ENCODE data around the gene TCL1A.
"Not testable (repeated sequence)": the region's sequence is repeated elsewhere in the genome, so short reads cannot be mapped to it uniquely, and the experiment has no call there.

TCL1A gene, protein sequence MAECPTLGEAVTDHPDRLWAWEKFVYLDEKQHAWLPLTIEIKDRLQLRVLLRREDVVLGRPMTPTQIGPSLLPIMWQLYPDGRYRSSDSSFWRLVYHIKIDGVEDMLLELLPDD

DNA sequence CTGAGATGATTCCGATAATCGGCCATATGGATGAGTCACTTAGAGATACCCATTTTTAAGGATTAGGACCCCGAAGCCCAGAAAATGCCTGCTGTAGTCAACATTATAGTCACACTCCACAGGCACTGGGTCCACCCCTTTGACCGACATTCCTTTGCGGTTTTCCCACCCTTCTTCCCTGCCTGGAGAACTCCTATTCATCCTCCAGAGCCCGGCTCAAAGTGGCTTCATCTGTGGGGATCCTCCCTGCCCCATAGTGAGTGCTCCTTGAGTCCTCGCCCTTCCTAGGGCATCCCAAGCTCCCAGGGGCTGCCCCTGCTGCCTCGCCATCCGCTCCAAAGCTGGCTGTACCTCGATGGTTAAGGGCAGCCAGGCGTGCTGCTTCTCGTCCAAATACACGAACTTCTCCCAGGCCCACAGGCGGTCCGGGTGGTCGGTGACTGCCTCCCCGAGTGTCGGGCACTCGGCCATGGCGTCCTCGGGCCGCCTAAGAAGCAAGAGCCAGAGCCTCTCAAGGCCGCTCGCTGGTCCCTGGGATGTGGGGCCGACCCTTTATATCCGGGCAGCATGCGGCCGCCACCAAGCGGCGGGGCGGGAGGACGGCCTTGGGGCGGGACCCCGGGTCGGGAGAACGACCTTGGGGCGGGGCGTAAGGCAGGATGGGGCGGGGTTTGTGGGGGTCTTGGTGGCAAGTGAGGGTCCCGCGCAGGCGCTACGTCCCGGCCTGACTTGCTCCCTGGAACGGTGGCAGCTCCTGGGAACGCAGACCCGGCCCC lies at the start of gene TCL1A:
Gene TCL1A, minus strand, starts transcription at position 530 of the 776 bp plus-strand sequence. Its CDS starts 59 bp downstream, at position 471.
- DNase-seq (ENCODE audit: low read depth in 2 of 2), result no peak

DNA sequence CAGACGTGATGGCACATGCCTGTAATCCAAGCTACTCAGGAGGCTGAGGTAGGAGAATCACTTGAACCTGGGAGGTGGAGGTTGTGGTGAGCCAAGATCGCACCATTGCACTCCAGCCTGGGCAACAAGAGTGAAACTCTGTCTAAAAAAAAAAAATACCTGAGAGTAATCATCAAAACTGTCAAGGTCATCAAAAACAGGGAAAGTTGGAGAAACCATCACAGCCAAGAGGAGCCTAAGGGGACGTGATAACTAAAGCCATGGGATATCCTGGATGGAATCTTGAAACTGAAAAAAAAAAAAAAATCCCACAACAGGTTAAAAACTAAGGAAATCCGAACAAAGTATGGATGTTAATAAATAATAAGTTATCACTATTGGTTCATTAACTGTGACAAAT lies 49.1 kb upstream of the TCL1A start:
- not testable (repeated sequence) for DNase-seq (ENCODE audit: low read depth in 2 of 2)

- no peak for DNase-seq (ENCODE audit: low read depth in 2 of 2)
These were observed 47.5 kb upstream of the TCL1A start for GRCh38 chr14:95761436-95761835.

DNA sequence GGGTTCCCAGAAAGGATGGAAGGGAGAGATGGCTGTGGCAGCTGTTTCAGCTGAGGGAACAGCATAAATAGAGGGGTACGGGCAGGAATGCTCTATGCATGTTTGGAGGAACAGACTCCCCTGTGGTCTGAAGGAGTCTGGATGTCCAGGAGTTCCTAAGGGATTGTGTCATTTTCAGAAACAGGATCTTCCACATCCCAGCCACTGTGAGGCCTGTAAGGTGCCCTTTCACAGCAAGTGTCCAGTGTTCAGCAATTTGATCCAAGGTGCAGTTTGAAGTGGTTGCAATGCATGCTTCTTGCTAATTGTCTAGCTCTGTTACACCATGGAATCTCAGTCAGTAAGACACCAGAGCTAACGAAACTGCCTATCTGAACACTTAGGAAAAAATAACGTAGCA lies 46.7 kb upstream of the TCL1A start:
- DNase-seq (ENCODE audit: low read depth in 2 of 2), result no peak

GRCh38 chr14:95759941-95760340 lies 46.0 kb upstream of the TCL1A start:
- DNase-seq (ENCODE audit: low read depth in 2 of 2), result no peak

DNA sequence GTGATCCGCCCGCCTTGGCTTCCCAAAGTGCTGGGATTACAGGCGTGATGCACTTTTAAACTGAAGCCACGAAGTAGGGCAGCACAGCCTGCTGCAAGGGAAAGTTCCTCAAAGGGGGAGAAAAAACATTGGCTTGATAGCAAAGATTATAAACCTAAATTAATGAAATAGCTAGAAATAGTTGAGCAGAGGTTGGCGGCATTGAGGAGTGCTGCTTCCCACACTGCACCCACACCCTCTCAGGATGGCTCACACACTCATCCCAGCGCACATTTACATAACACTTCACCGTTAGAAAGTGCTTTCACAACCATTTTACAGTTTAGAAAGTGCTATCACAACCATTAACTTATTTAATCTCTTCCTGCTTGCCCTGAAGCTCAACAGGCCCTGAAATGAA lies 44.4 kb upstream of the TCL1A start:
- no peak for DNase-seq (ENCODE audit: low read depth in 2 of 2)

- no peak for DNase-seq (ENCODE audit: low read depth in 2 of 2)
These were observed 42.8 kb upstream of the TCL1A start for GRCh38 chr14:95756751-95757150.

DNA sequence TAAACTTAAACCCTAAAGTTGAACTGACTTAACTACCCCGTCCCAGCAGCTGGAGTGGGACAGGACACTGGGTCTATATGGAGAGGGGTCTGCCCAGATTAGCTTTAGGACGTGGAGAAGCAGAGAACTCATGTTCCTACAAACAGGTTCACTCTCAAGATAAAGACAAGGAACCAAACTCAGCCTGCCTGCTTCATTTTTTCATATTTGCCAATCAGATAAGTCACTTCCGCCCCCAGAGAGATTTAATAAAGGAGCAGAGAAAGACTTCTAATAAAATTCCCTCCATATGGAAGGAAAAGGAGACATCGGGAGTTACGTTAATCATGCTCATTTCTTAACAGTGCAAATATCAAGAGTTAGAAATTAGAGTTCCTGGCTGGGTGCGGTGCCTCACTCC lies 42.2 kb upstream of the TCL1A start:
- no peak for DNase-seq (ENCODE audit: low read depth in 2 of 2)

- no peak for DNase-seq (ENCODE audit: low read depth in 2 of 2)
These were observed 27.9 kb upstream of the TCL1A start for GRCh38 chr14:95741781-95742180.

- no peak for DNase-seq (ENCODE audit: low read depth in 2 of 2)
These were observed 27.1 kb upstream of the TCL1A start for GRCh38 chr14:95741038-95741490.

DNA sequence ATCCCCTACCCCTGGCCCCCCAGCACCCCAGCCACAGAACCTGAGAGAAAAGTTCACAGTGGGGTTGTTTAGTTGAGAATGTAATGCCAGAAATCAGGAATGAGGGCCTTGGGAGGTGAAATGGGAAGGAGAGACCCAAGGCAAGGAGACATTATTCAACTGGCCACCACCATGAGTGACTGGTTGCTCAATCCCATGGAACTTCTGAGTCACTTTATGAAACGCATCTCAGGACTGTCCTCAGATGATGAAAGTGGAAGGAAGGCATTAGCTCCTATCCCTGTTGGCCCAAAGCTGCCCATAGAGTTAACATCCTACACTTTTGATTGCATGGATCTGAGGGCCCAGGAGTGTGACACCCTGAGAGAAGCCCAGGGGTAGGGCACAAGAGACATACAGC lies 25.4 kb upstream of the TCL1A start:
- DNase-seq (ENCODE audit: low read depth in 2 of 2), result no peak

DNA sequence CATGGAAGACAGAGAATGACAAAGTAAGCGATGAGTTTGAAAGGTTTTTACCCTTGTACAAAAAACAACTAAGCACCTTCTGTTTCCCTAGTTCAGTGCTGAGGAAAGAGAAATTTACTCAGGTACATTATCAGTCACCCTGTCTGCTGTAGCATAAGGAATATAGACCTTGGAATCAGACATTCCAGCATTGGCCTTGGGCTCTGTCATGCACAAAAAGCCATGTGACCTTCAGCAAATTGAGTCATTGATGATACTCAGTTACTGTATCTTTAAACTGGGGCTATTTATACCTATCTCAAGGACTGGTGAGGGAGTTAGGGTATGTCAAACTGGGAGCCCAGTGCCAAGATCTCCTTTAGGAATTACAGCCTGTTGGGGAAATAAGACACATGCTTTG lies 19.3 kb upstream of the TCL1A start:
- DNase-seq (ENCODE audit: low read depth in 2 of 2), result no peak

DNA sequence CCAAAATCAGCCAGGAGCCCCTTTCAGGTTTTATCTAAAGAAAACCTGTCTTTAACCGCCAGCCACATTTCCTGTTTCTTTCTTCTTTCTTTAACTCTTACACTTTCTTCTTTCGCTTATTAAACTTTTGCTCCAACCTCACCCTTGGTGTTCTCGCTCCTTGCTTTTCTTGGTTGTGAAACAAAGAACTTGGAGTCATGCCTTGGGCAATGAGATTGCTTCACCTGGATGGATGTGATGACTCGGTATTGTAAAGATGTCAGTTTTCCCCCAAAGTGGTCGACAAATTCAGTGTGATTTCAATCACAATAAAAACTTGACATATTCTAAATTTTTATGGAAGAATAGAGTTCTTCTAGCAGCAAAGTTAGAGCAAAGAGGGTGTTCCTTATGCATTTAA lies 16.2 kb upstream of the TCL1A start:
- DNase-seq (ENCODE audit: low read depth in 2 of 2), result no peak

DNA sequence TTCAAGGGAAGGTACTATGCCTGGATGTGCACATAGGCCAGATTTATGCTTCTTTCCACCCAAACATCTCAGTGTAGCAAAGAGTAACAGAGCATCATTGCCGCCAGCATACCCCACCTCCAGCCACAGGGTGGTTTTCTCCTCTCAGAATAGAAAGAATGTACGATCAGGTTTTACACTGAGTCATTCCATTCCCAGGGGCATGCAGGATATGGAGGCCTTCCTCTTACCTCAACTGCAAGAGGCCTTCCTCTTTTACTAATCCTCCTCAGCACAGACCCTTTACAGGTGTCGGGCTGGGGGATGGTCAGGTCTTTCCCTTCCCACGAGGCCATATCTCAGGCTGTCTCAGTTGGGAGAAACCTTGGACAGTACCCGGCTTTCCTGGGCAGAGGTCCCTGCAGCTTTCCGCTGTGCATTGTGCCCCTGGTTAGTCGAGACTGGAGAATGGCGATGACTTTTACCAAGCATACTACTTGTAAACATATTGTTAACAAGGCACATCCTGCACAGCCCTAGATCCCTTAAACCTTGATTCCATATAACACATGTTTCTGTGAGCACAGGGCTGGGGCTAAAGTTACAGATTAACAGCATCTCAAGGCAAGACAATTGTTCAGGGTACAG lies 15.6 kb upstream of the TCL1A start:
- not testable (repeated sequence) for DNase-seq (ENCODE audit: low read depth in 2 of 2)

DNA sequence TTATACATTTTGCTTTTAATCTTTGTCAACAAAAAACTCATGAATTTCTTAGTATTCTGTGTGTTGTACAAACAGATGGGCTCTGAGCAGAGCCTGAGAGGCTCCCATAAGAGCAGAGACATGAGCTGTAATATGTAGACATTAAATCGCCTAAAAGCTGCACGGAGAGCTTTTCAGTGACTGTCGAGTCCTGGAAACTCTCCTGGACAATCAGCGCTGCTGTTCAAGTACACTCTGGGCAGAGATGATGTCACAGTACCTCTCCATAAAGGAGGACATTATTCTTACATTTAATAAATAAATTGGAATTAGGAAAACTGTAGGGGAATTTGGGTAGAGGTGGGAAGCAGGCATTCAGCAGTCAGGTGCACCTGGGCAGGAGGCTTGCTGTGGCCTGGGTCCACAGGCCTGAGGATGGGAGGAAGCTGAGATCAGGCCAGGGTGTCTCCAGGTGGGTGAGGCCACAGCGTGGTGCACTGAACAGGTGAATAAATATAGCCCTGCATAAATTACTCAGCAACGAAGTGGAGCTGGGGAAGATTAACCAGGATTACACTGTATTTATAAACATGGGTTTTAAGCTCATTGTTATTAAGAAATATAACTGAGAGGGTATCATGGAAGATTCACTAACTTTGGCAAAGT lies 13.3 kb upstream of the TCL1A start:
- DNase-seq (ENCODE audit: low read depth in 2 of 2), result no peak

DNA sequence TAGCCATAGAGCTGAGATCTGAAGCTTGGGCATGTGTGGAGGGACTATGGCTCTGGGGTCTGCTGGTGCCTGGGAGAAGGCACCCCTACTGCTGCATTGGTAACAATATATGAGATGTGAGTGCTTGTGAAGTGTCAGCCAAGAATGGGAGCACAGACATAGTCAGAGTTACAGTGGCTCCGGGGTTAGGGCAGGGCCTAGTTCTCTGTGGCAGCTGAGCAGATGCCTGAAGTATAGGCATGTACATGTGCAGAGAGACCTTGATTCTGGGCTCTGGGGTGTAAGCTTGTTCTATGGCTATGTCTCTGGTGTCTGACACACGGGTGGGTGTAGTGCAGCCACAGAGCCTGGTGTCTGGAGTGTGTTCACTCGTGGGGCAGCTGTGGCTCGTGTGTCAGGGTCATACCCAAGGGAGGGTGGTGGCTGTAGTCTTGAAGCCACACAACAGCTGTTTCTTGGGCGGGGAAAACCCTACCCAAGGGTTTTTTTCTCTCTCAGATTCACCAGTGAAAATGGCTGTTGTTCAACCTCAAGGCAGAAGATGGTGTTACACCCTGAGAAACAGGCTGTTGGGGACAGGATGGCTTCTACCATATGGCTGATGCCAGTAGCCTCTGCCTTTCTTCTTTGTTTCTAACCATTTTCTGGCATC lies 11.9 kb upstream of the TCL1A start:
- no peak for DNase-seq (ENCODE audit: low read depth in 2 of 2)

GRCh38 chr14:95722525-95723190 lies 8.7 kb upstream of the TCL1A start:
- no peak for DNase-seq (ENCODE audit: low read depth in 2 of 2)

DNA sequence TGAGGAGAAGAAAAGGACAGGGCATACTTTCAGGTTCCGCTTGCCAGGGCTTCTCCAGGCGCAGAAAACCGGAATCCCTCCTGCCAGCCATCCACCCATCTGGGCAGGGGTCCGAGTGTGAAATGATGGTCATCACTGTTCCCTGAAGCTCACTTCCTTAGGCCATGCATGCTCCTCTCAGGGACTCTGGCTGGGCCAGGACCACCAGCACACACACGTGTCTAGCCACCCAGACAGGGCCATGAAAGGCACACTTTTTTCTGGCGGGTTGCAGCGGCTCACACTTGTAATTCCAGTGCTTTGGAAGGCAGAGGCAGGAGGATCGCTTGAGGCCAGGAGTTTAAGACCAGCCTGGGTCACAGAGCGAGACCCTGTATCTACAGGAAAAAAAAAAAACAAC lies 1.5 kb downstream of the TCL1A start:
- DNase-seq (ENCODE audit: low read depth in 2 of 2), result no peak

DNA sequence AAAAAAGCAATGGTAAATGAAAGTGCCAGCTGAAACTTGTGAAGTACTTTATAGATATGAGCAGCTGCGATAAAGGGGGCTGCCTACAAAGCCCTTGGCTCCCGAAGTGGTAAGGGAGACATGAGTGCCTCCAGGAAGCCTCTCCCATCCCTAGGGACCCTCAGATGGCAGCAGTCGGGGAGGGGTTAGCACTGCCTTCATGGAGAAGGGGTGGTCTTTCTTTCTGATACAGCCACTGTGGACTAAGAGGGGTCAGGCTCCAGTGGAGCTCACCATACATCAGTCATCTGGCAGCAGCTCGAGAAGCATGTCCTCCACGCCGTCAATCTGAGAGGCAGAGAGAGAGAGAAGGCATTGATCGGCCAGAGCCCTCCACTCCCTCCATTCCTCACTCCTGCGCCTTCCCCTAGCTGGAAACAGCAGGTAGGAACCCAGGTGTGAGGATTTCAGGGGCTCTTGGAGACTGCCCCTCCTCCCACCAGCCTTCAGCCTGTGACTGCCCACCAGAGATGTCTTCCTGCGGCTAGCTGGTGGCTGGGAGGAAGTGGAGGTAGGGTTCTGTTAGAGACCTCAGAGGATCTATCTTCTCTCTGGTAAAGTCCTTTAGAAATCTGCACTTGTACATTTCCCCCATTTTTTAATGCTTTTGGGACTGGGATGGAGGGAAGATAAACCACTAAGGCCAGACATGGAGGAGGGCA lies 2.3 kb downstream of the TCL1A start:
- DNase-seq (ENCODE audit: low read depth in 2 of 2), result no peak

- no peak for DNase-seq (ENCODE audit: low read depth in 2 of 2)
These were observed 3.8 kb downstream of the TCL1A start for GRCh38 chr14:95710106-95710505.

DNA sequence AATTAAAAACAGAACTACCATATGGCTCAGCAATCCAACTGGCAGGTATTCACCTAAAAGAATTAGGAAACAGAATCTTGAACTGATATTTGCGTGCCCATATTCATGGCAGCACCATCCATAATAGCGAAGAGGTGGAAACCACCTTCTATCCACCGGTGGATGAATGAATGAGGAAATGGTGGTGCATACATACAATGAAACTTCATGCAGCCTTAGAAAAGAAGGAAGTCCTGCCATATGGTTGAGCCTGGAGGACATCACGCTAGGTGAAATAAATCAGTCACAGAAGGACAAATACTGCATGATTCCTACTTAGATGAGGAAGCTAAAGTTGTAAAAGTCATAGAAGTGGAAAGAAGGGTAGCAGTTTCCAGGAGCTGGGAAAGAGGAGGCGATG lies 6.6 kb downstream of the TCL1A start:
- no peak for DNase-seq (ENCODE audit: low read depth in 2 of 2)
